ENCODE data around the gene GABRR3. TPM values are rescaled to one million over a fixed set of nuclear protein-coding genes. Genes with fewer than 3 reads are reported as not detected.

The GABRR3 gene
- total and polyA plus RNA-seq, 12 donors: not detected

DNA sequence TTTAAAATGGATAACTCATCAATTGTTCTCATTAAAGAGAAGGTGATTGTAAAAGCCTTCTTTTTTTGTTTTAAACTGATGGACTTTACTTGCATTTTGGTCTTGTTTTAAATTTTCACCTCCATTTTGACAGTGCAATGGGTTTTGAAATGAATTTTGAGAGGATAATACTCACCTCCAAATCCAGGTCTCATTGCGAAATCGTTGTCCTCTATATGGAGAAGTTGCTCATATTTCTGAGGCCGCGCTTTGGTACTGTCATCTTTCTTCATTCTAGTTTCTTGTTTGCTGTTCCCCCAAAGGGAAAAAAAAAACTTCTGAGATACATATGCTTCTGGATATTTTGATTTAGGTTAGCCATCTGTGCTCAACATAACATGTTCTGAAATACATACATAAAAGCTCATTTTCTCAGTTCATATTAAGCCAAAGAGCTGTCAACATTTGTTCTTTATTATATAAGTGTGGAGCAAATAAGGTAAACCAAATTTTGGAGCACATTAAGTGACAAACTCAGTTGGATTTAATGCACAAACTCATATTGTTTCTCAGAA lies 9.6 kb downstream of the GABRR3 start:
- intact Hi-C loops (cut with DNase I): loop anchor here in 3 of 10 donors (2.0 to 10.0 kb wide), 3 partner anchors 51 to 235 kb away; partner anchors contain the start of gene RIOX2 (in 1 of the 3)
- Histone ChIP-seq H3K27ac (no peak overlapping the region), H3K9me3 (no peaks in the 10 kb centered on the region), H3K27me3 (peaks cover 0 to 7% (median 0%) of the 10 kb centered on the region in 7 donors), H3K4me1 (peaks cover 0 to 3% (median 0%) of the 10 kb centered on the region in 9 donors), H3K36me3 (no peaks in the 10 kb centered on the region), H3K4me3 (no peak overlapping the region)
- WGBS, 2 donors: 96 to 97% methylated on average over 4 of the region's 4 CpGs
- DNase-seq (no peak), ATAC-seq (no peak)
- no peak for TF ChIP-seq CTCF (IDR thresholded peaks at IDR 0.05)

GRCh38 chr3:98022978-98023820 lies 11.9 kb downstream of the GABRR3 start:
- no peak overlapping the region for H3K4me3 ChIP-seq
- H3K36me3 ChIP-seq: no peaks in the 10 kb centered on the region
- peak; percentile 88 to 91 for DNase-seq
- WGBS, 2 donors: 28 to 29% methylated on average over 13 of the region's 13 CpGs
- H3K9me3 ChIP-seq: no peaks in the 10 kb centered on the region
- H3K27ac ChIP-seq: no peak overlapping the region
- H3K4me1 ChIP-seq: peaks cover 0 to 3% (median 0%) of the 10 kb centered on the region in 9 donors
- intact Hi-C loops (cut with DNase I): loop anchor here in 9 of 10 donors (1.0 to 10.0 kb wide), 7 partner anchors 46 to 231 kb away; partner anchors contain the start of gene RIOX2 (in 1 of the 9)
- peak; percentile 93 to 99 (median 96) for TF ChIP-seq CTCF (IDR thresholded peaks at IDR 0.05)
- peak; percentile 71 to 93 (median 83) for ATAC-seq
- H3K27me3 ChIP-seq: peaks cover 0 to 5% (median 0%) of the 10 kb centered on the region in 7 donors

DNA sequence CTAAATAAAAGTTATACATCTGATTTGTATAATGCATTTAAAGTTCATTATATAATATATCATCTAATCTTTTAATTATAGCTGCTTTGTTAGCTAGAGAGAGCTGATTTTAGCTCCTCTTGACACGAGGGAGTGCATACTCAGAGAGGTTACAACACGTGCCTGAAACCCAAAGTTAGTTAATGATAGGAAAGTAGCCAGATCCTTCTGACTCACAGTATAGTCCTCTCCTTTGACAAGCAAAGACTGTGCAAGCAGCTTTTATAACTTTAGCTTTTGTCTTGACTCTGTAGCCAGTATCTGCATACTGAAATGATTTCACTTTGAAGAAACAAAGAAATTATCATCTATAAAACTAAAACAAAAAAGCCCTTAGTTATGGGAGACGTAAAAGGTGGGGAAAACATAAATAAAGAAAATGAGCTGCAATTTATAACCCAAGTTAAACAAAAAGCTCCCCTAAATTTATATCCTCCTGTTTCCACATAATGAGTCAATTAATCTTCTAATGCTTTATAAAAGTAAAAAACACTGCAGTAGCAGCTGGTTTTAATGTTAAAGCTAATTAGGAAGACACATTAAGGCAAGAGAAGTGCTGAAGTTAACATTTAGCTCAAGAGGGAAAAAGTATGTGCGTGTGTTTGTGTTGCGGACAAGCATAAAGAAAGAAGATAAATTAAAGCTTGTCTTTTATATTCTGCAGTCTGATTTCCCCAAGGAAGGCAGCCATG lies 13.1 kb downstream of the GABRR3 start:
- H3K9me3 ChIP-seq: no peaks in the 10 kb centered on the region
- H3K4me1 ChIP-seq: peaks cover 0 to 3% (median 0%) of the 10 kb centered on the region in 9 donors
- no peaks in the 10 kb centered on the region for H3K36me3 ChIP-seq
- intact Hi-C loops (cut with DNase I): loop anchor here in 7 of 10 donors (2.0 to 10.0 kb wide), 5 partner anchors 45 to 230 kb away; partner anchors contain the start of gene RIOX2 (in 1 of the 7)
- H3K4me3 ChIP-seq: no peak overlapping the region
- 55 to 57% methylated on average over 5 of the region's 5 CpGs for WGBS, 2 donors
- ATAC-seq (peak in 7 of 8 donors; percentile 58 to 93 (median 89)), DNase-seq (no peak)
- H3K27me3 ChIP-seq: peaks cover 0 to 5% (median 0%) of the 10 kb centered on the region in 7 donors
- no peak for TF ChIP-seq CTCF (IDR thresholded peaks at IDR 0.05)
- no peak overlapping the region for H3K27ac ChIP-seq

- 91 to 92% methylated on average over 4 of the region's 4 CpGs for WGBS, 2 donors
- intact Hi-C loops (cut with DNase I): loop anchor here in 6 of 10 donors (5.0 to 10.0 kb wide), 4 partner anchors 43 to 228 kb away; partner anchors contain the start of gene RIOX2 (in 1 of the 6)
These were observed 14.7 kb downstream of the GABRR3 start for GRCh38 chr3:98020412-98020811.

More at GRCh38 chr3:98020412-98020811, 14.7 kb downstream of the GABRR3 start:
- Histone ChIP-seq H3K36me3 (no peaks in the 10 kb centered on the region), H3K4me1 (peaks cover 0 to 3% (median 0%) of the 10 kb centered on the region in 9 donors), H3K27ac (no peak overlapping the region), H3K4me3 (no peak overlapping the region), H3K9me3 (no peaks in the 10 kb centered on the region), H3K27me3 (peaks cover 0 to 5% (median 0%) of the 10 kb centered on the region in 7 donors)
- DNase-seq (no peak), ATAC-seq (no peak)
- TF ChIP-seq CTCF (IDR thresholded peaks at IDR 0.05): no peak
